Posterior vena cava (tissue), 2 donors: Measurements from ENCODE around the gene ACOX1. TPM values are rescaled to one million over a fixed set of nuclear protein-coding genes. Genes with fewer than 3 reads are reported as not detected.
A peak's percentile ranks its signal among the peaks of the same experiment; 100 is the strongest.

ENCODE experiments used
- DNase-seq: peaks from one replicate; pipeline ENCODE4 v3.0.0-alpha.2; 2020; ENCODE audit warnings: low spot score
- intact Hi-C, 2 donors: fragments of 100-400 bp; cut with DNase I; formaldehyde crosslinking; loops; one replicate each; pipeline versions ENCODE4 v1.14.1 to v1.14.2; 2022 to 2023
- total RNA-seq, 2 donors: library from RNA; stranded (reverse); fragmentation: NEBNext Ultra II Directional; extraction: Animal tissue kit (Norgen Biotek cat#: 25700); gene quantifications; one replicate each; pipeline ENCODE4 v1.2.1, GENCODE V29; 2021
- donor health status: DM: yes; HTN: yes; CAD: no.
- donor health status: DM: yes; HTN: yes; CAD: no.

ACOX1 gene
- total RNA-seq, 2 donors from 2014 or later: 45.2 to 46.2 TPM

DNA sequence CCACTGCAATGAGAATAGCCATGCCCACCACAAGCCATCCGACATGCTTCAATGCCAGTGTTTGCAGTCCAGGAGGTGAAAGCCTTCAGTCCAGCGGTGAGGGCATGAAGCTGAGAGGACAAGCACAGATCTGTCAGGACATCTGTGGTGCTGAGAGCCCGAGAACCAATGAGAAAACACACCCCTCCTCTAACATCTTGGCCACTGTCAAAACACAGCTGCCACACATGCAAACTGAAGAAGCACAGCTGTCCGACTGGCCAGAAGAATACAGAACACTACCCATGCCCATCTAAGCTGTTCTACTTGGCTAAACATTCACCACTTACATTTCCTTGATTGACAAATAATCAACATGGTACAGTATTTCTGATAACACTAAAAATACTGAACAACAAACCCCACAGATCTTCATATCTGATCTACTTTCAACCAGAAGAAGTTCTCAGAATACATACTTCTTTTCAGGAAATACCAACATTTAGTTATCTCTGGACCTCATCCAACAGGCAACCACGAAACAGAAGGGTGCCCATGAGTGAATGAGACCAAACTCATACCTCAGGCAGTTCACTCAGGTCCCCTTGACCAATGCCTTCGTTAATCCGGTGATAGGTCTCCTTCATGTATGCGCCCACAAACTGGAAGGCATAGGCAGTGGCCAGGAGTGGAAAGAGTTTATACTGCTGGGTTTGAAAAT, 28.0 kb downstream of the ACOX1 start:
- intact Hi-C loops: no loop called here
- DNase-seq: no peak

DNA sequence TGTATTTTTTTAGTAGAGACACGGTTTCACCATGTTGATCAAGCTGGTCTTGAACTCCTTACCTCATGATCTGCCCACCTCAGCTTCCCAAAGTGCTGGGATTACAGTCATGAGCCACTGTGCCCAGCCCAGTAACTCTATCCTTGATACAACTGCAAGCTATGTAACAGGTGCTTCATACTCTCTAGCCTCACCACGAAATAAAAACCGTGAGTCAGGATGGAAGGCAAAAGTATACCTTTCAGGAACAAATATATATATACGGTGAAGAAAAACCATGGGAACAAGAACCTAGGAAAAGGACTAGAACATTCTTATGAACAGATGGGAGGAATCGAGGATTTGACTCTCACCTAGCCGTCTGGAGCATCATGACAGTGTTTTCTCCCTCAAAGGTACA, 28.5 kb downstream of the ACOX1 start:
- intact Hi-C loops: no loop called here
- peak; percentile 2 for DNase-seq

DNA sequence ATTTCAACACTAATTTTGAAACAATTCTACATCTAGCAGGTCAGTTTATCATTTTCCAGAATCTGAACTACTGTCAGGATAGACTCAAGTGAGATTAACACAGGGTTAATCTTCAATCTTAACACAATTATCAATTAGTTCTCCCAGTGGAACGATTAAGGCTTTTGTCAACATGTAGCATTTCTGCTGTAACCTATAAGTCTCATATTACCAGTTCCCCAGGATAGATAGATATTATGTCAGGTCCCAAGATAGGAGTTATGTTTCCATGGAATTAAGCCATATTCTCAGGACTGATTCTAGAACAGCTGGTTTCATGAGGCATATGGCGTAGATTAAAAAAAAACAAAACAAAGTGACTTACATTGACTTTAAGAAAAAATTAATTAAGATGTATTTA, 33.8 kb downstream of the ACOX1 start:
- intact Hi-C loops: no loop called here
- DNase-seq: no peak

DNA sequence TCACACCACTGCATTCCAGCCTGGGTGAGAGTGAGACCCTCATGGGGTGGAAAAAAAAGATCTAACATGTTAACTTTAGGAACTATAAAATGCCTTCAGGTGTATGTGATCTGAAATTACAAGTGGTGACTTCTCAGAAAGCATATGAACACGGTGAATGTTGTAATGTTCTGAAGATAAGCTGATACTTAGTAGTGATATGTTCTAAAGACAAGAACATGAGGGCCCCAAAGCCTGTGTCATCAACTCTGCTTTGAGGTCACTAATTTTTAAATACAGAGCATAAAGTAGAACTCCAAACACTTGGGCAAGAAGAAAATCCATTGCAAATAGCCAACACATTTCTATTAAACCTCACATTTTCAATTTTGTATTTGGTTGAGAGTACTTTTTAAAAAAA, 35.5 kb downstream of the ACOX1 start:
- intact Hi-C loops: no loop called here
- DNase-seq: peak; percentile 12

DNA sequence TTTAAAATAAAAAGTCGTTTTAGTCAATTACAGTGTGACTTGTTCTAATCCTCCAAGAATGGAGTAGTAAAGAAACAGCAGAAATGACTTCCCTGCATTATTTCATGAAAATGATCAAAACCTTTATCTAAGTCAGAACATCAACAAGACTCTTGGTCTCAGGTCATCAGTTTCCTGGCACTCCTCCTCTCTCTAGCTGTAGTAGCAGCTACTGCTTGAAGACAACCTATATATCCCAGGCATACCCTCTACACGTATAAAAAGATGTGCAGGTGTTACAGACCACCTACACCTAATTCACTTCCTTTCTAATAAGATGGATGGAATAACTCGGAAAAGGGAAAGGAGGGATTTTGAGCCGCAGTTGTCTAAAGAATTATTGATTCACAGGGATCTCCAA, 36.5 kb downstream of the ACOX1 start:
- intact Hi-C loops: no loop called here
- DNase-seq: no peak

DNA sequence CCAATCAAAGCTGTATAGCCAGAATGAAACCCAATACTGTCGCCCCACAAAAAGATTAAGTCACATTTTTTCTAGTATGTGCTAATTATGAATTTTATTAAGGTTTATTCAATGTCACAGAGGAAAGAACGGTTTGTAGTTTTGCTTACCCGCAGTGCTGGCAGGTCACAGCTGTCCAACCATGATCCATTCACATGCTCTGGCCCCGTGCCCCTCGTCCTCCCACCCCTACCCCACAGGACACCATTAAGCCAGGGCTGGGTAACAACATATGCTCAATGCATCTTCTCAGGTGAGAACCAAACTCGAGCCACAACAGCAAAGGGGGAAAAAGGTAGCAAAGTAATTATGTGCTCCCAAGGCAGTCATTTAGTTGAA, 37.5 kb downstream of the ACOX1 start:
- intact Hi-C loops: no loop called here

DNA sequence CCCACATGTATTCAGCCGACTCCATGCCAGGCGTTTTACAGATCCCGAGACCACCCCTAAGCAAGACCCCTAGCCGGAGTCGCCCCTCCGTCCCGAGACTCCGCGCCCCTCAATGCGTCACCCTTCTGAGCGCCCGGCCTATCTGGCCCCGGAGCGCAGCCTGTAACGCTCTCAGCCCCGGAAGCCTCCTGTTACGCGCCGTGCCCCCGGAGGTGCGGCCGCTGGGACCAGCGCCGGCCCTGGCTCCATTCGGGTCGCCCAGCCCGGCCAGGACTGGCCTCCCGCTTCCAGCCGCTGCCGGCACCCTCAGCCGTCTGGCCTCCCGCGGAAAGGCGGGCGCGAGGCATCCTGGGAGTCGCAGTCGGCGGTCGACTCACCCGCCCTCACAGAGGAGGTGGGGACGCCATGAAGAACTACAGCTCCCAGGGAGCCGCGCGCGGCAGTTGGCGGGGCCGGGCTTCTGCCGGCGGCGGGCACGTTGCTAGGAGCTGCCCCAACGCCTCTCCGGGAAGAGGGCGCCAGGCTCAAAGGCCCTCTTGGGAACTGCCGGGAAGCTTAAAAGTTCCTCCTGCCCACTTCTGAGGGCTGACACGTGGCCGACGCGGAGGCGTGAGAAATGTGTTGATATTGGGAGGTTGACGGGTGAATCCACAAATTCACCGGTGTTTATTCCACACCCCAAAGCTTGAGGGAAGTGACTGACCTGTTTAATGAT, 38.1 kb downstream of the ACOX1 start, which contains the start of gene FBF1:
Gene FBF1, minus strand, starts transcription at position 316 of the 715 bp plus-strand sequence. CDS start 2,893 bp downstream, outside the sequence.
- intact Hi-C loops: loop anchor here in 1 of 2 donors (1.0 kb wide), 1 partner anchor 39 kb away; no protein-coding TSS in a partner anchor
- DNase-seq: peak; percentile 98

More for the DNA sequence above, 37.5 kb downstream of the ACOX1 start:
- peak; percentile 5 for DNase-seq

DNA sequence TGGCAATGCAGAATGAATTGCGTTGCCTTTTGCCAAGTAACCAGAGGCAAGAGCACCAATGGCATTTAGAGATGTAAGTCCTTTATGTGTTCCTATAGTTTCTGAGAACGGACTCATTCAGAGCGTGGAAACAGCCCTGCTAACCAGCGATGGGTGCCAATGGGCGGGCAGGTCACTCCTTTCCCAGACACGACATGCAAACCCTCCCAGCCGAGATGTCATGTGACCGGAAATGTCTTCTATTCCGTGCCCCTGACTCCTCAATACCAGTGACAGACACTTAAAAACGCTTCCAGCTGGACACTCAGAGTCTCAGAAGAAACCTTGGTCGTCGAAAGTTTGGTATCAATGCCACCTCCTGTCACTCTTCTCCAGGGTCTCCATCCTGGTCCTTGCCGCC, 41.3 kb downstream of the ACOX1 start:
- DNase-seq: peak; percentile 41
- intact Hi-C loops: no loop called here

DNA sequence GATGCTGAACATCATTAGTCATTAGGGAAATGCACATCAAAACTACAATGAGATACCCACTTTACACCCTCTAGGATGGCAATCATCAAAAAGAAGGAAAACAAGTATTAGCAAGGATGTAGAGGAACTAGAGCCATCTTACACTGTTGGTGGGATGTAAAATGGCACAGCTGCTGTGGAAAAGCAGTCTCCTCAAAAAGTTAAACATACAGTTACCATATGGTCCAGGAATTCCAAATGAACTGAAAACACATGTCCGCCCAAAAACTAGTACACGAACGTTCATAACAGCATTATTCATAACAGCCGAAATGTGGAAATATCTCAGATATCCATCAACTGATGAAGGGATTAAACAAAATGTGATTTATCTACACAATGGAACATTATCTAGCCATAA, 45.2 kb downstream of the ACOX1 start:
- no peak for DNase-seq
- intact Hi-C loops: no loop called here

DNA sequence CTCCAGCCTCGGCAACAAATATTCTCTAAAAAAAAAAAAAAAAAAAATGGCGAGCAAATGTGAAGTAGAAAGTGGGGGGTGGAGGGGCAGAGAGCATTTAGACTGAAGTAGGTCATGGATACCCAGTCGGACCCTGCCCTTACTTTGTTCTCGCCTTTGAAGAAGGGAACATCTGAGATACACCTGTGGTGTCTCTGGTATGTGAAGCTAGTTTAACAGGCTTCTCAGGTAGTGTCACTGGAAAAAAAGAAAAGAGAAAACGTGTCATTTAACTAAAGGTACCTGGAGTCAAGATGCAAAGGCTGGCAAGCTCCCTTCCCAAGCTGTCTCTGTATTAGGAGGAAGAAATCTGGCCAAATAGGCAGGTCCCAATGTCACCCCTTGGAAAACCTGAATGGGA, 46.1 kb downstream of the ACOX1 start:
- peak; percentile 5 for DNase-seq
- intact Hi-C loops: no loop called here

DNA sequence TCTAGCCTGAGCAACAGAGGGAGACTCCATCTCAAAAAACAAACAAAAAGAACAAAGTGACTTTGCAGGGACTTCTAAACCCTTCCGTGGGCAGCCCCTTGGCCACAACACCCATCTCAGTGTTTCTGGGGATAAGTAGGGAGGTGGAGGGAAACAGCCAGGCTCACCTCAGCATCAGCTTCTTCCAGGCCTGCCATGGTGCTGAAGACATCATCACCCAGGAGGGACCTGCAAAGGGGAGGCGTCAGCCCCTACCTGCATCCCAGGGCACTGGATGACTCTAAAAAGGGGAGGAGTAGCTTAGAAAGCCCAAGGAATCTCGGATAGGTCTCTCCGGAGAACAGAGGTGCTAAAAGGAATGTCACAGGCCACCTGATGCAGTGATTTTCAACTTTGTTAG, 47.9 kb downstream of the ACOX1 start:
- intact Hi-C loops: no loop called here
- peak; percentile 22 for DNase-seq

DNA sequence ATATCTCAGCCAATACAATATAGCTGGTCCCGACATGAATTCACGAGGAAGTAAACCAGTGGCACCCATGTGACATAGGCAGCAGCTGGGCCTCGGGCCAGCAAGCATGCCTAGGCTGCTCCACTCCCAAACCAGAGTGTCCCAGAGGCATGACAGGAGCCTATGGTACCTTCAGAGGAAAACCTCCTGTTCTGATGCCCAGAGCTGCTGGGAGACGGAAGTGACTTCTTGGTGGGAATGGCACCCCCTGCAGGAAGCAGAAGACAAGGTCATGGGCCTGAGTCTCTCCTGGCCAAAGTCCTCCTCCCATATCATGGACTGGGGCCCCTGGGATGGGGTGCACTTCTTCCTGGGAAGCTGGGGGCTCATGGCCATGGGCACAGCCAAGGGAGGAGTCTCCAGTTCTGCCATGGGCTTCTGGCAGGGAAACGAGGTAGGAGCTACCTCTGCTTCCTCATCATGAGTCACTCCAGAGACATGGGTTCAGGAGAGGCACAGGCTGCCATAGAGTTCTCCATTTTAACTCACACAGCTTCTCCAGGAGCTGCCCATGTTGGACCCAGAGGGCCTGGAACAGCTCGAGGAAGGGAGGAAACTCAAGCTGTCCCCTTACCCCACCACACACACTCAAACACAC, 51.6 kb downstream of the ACOX1 start:
- intact Hi-C loops: no loop called here
- no peak for DNase-seq

DNA sequence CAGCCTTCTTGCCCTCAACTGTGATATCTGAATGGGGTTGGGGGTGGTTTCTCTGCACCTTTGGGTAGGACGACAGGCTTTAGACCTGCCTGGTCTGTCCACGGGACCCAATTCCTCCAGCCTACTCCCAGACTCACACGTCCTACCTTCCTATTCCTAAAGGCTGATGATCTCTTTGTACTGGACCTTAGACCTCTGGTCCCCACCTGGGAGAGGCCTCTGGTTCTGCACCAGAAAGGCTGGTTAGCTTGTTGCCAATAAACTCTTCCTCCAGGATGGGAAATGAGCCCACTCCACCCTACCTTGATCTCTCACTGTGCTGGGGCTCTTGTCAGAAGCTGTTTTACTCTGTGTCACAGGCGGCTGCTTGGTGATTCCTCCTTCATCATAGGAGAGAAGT, 52.5 kb downstream of the ACOX1 start:
- intact Hi-C loops: no loop called here
- no peak for DNase-seq

DNA sequence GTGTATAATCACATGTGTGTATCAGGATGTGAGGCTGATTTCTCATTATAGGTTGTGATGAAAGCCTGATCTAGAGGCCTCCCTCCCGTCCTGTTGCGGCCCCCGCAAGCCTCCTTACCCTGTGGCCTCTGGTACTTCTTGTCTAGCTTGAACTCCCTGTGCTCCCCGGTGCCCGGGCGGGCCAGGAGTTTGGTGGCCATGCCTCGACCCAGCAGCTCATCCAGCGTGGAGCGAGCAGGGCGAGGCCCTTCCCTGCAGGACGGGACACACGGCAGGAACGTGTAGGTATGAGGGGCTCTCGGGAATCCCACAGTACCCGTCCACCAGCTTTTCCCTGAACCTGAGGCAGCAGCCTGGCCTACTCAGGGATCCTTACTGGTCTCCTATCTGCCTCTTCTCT, 53.1 kb downstream of the ACOX1 start:
- intact Hi-C loops: no loop called here
- DNase-seq: no peak

DNA sequence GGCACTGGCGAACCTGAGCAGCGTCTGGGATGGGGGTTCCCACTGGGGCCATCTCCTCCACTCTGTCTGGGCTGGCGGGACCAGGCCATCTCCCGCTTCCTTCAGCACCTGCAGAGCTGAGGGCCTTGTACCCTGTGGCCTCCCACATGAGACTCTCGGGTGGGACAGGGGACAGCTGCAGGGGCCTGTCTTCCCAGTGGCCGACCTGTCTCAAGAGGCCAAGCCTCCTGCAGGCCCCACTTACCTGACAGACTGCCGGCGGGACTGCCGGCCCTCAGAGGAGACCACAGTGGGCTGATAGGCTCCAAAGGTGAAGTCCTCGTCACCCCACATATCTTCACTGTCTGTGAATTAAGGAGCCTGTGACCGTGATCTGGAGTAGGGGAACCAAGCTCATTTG, 53.9 kb downstream of the ACOX1 start:
- no peak for DNase-seq
- intact Hi-C loops: no loop called here

DNA sequence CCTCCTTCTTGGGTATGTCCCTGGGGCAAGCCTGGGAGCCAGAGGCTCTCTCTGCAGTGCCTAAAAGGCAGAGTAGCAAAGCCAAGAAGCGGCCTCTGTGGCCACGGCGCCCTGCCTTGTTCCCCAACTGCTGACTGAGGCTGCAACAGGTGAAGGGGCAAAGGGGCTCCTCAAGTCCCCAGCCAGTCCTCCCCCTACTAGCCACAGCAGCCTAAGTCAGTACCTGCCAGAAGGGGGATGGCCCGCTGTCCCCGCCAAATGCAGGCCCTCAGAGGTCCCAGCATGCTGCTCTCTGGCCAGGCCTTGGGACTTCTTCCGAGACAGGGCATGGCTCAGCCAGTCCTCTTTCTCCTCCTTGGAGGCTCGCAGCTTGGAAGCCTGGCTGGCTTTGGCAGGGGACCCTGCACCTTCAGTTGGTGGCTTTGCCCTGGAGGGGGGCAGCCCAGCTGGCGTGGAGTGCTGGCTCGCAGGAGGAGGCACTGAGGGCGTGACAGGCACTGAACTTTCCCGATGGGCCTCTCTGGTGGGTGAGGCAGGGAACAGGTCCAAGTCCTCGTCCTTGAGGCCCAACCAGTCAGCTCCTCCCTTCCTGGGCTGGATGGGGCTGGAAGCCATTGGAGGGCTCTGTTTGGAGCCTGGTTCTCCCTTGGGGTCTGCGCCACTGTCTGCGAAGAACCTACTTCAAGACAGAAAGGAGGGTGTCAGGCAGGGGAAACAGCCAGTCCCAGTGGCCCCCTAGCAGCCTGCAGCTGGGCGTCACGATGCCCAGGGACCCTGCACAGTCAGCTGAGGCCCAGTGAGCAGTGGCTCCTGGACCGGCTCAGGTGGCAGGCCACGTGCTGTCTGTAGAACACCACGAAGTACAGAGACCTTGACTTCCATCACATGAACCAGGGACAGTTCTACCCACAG, 55.7 kb downstream of the ACOX1 start:
- intact Hi-C loops: no loop called here
- DNase-seq: no peak

DNA sequence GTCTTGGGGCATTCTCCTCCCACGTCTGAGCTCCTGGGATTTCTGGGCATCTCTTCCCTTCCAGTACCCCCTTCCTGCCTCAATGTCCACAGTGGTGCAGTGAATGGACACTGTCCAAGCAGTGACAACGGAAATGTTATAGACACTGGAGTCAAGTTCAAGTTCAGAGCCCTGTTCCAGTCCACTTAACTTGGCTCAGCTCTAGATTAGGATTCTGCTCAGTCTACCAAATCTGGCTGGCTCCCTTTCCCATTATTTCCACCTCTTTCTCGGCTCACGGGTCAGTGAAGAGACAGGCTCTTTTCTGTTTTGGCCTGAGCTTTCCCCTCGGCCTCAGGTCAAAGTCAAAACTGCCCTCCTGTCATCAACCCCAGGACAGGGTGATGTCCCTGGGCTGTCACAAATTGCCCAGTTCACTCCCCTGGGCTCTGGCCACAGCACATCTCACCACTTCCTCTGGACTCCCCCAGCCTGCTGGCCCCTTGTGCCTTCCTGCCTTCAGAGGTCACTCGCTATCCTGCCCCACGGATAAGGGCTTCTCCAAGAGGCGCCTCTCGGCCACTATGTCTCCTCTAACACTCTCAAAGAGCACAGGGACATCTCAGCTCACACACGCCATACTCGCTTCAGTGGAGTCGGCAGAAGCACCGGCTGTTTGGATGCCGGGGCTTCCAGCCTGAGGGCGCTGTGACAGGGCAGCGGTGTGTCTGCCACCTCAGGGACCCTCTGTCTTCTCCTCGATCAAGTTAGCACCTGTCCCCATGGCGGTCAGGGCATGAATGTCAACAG, 56.6 kb downstream of the ACOX1 start:
- DNase-seq: no peak
- intact Hi-C loops: no loop called here

DNA sequence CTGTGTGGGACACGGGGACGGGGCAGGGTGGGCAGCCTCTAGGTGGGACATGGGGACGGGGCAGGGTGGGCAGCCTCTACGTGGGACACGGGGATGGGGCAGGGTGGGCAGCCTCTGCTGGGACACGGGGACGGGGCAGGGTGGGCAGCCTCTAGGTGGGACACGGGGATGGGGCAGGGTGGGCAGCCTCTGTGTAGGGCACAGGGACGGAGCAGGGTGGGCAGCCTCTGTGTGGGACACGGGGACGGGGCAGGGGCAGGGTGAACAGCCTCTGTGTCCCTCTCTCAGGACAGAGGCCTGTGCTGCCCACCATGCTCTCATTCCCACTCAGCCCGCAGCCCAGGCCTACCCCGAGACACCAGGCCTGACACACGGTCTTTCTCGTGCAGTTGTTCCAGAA, 57.4 kb downstream of the ACOX1 start:
- no peak for DNase-seq
- intact Hi-C loops: no loop called here

DNA sequence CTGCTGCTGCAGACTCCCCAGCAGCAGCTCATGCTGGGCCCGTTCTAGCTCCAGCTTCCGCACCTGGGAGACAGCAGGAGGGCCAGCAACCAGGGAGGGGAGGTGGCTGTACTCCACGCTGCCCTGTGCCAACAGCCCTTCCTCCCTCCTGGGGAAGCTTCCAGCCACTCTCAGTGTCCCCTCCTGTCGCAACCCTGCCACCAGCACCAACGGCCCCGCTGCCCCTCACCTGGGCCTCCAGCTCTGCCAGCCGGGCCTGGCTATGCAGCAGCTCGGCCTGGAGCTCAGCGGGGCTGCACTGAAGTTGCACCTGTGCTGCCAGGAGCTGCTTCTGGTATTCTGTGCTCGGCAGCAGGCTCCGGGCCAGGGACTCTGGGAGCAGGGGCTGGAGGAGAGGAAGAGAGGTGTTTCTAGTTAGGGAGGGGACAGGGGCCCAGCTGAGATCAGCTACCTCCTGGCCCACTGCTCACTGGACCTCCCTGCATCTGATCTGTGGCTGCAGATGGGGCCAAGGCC, 58.9 kb downstream of the ACOX1 start:
- DNase-seq: no peak
- intact Hi-C loops: no loop called here
